ENCODE measurements around the gene C1QTNF1. TPM values are rescaled to one million over a fixed set of nuclear protein-coding genes. Genes with fewer than 3 reads are reported as not detected.

Gene C1QTNF1
- total and polyA plus RNA-seq, 2 donors (not counting 3 experiments of a cell fraction or from before 2014, with no cell fraction given): 2.5 to 4.0 TPM

DNA sequence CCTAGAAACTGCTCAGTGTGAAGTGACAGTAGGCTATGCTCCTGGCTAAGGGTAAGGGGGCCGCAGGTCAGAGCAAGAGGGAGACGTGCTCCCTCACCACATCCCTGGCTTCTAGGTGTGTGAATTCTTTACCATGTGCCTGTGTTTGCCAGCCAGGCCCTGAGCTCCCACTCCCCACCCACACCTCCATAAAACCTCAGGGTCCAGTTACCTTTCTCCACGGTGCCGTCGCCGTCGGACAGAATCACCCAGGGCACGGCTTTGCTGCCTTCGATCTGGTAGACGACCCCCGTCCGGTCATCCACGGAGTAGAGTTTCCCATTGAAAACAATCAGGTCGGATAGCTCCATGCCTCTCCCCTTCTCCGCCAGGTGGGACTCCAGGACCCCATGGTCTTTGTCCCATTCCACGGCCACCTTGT lies 27.2 kb upstream of the C1QTNF1 start:
- TF ChIP-seq JUN (IDR thresholded peaks at IDR 0.05; ENCODE audit: borderline replicate concordance, insufficient read depth, insufficient read length, low read depth) (no peak), GATA2 (IDR thresholded peaks at IDR 0.05; ENCODE audit: insufficient read depth, insufficient read length, low read depth, low read length) (no peak)
- TF ChIP-seq, protein P1, sequence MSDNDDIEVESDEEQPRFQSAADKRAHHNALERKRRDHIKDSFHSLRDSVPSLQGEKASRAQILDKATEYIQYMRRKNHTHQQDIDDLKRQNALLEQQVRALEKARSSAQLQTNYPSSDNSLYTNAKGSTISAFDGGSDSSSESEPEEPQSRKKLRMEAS (IDR thresholded peaks at IDR 0.05; ENCODE audit: insufficient read depth, insufficient read length): no peak
- no peaks in the 10 kb centered on the region for H4K20me1 ChIP-seq (replicated peaks; ENCODE audit: control insufficient read depth, extremely low read depth, insufficient read depth, low read length)
- intact Hi-C loops (cut with micrococcal nuclease): no loop called here
- no peak overlapping the region for H3K9ac ChIP-seq (replicated peaks; ENCODE audit: extremely low read depth, insufficient read depth, low read length)
- H3K4me3 ChIP-seq (replicated peaks in 1 of 3; ENCODE audit: insufficient read depth in 1 of 3, low read depth in 1 of 3, low read length in 3 of 3): no peak overlapping the region
- peaks cover 61% of the 10 kb centered on the region for H3K79me2 ChIP-seq (ENCODE audit: control insufficient read depth, insufficient read depth, low read length)
- no peaks in the 10 kb centered on the region for H3K27me3 ChIP-seq (ENCODE audit: control insufficient read depth in 2 of 2, insufficient read depth in 2 of 2, low read length in 2 of 2)
- H3K4me2 ChIP-seq (ENCODE audit: insufficient read depth, low read length): no peak overlapping the region
- H2AFZ ChIP-seq (ENCODE audit: low read depth, low read length): no peak overlapping the region
- dilution Hi-C loops (cut with MboI; ENCODE audit: extremely low pct_ligation_motif_present, low sequenced_read_pairs): no loop called here
- no peaks in the 10 kb centered on the region for H3K9me3 ChIP-seq (replicated peaks; ENCODE audit: control insufficient read depth, insufficient read depth, low read length)
- H3K27ac ChIP-seq (ENCODE audit: insufficient read depth, low read depth, low read length): no peak overlapping the region
- H3K36me3 ChIP-seq (ENCODE audit: control insufficient read depth in 2 of 2, extremely low read depth in 1 of 2, insufficient read depth in 2 of 2, low read length in 2 of 2): peaks cover 9 to 31% of the 10 kb centered on the region in 2 experiments
- POLR2A ChIA-PET: no interaction called here
- H3K9me1 ChIP-seq (replicated peaks; ENCODE audit: control insufficient read depth, extremely low read depth, insufficient read depth, low read length): no peaks in the 10 kb centered on the region
- no TSS peak for BruUV-seq (replicated peaks)
- CTCF ChIA-PET: interaction anchor here (1.8 kb wide), 2 partner anchors 9 to 10 kb away, joined by 9 to 10 read pairs; no protein-coding TSS in a partner anchor
- no peak for FAIRE-seq
- peaks cover 14% of the 10 kb centered on the region for H3K4me1 ChIP-seq (ENCODE audit: control insufficient read depth, extremely low read depth, insufficient read depth, low read length)
- DNase-seq (ENCODE audit: low read depth, low spot score): no peak

DNA sequence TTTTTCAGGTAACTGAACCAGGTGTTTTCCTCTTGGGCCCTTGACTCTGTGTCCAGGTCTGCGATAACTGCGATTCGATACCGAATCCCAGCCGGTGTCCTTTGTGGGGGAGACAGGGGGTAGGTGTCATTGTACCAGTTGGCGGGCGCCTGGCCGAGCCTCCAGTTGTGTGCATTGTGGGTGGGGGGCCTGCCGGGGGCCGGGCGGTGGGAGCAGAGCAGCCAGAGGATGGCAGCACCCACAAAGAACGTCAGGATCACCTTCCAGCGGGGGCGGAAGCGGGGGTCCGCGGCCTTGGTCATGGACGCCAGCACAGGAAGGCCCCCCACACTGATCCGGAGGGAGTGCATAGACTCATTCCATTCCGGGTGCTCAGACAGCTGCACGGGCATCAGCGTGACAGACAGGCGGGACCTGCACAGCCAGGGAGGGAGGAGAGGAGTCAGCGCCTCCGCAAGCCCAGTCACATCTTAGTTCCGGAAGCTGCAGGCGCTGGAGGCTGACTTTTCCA lies 26.7 kb upstream of the C1QTNF1 start:
- no peak overlapping the region for H3K27ac ChIP-seq (ENCODE audit: insufficient read depth, low read depth, low read length)
- intact Hi-C loops (cut with micrococcal nuclease) (no loop called here), dilution Hi-C loops (cut with MboI; ENCODE audit: extremely low pct_ligation_motif_present, low sequenced_read_pairs) (no loop called here)
- H3K9me1 ChIP-seq (replicated peaks; ENCODE audit: control insufficient read depth, extremely low read depth, insufficient read depth, low read length): no peaks in the 10 kb centered on the region
- ChIA-PET CTCF (no interaction called here), POLR2A (no interaction called here)
- TF ChIP-seq POLR2AphosphoS5 (IDR thresholded peaks at IDR 0.05; ENCODE audit: insufficient read depth, low read depth, low read length) (no peak), JUN (IDR thresholded peaks at IDR 0.05; ENCODE audit: borderline replicate concordance, insufficient read depth, insufficient read length, low read depth) (no peak), POLR2A (IDR thresholded peaks at IDR 0.05; ENCODE audit: low read depth, low read length) (no peak), GATA2 (IDR thresholded peaks at IDR 0.05; ENCODE audit: insufficient read depth, insufficient read length, low read depth, low read length) (no peak), FOS (IDR thresholded peaks at IDR 0.05; ENCODE audit: borderline replicate concordance, insufficient read depth, low read length) (no peak), EZH2 (IDR thresholded peaks at IDR 0.05; ENCODE audit: borderline replicate concordance, low read depth, low read length, severe bottlenecking) (no peak)
- TF ChIP-seq, protein P2, sequence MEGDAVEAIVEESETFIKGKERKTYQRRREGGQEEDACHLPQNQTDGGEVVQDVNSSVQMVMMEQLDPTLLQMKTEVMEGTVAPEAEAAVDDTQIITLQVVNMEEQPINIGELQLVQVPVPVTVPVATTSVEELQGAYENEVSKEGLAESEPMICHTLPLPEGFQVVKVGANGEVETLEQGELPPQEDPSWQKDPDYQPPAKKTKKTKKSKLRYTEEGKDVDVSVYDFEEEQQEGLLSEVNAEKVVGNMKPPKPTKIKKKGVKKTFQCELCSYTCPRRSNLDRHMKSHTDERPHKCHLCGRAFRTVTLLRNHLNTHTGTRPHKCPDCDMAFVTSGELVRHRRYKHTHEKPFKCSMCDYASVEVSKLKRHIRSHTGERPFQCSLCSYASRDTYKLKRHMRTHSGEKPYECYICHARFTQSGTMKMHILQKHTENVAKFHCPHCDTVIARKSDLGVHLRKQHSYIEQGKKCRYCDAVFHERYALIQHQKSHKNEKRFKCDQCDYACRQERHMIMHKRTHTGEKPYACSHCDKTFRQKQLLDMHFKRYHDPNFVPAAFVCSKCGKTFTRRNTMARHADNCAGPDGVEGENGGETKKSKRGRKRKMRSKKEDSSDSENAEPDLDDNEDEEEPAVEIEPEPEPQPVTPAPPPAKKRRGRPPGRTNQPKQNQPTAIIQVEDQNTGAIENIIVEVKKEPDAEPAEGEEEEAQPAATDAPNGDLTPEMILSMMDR (IDR thresholded peaks at IDR 0.05; ENCODE audit: extremely low read depth in 1 of 2, insufficient read depth in 1 of 2, low read depth in 1 of 2, low read length in 2 of 2): no peak
- TF ChIP-seq, protein P1 (IDR thresholded peaks at IDR 0.05; ENCODE audit: insufficient read depth, insufficient read length): no peak
- H3K4me2 ChIP-seq (ENCODE audit: insufficient read depth, low read length): no peak overlapping the region
- BruUV-seq (replicated peaks): no TSS peak
- peaks cover 61% of the 10 kb centered on the region for H3K79me2 ChIP-seq (ENCODE audit: control insufficient read depth, insufficient read depth, low read length)
- no peak overlapping the region for H2AFZ ChIP-seq (ENCODE audit: low read depth, low read length)
- H3K4me1 ChIP-seq (ENCODE audit: control insufficient read depth, extremely low read depth, insufficient read depth, low read length): peaks cover 14% of the 10 kb centered on the region
- H3K27me3 ChIP-seq (ENCODE audit: control insufficient read depth in 2 of 2, insufficient read depth in 2 of 2, low read length in 2 of 2): no peaks in the 10 kb centered on the region
- no peak overlapping the region for H3K4me3 ChIP-seq (replicated peaks in 1 of 3; ENCODE audit: insufficient read depth in 1 of 3, low read depth in 1 of 3, low read length in 3 of 3)
- H3K9ac ChIP-seq (replicated peaks; ENCODE audit: extremely low read depth, insufficient read depth, low read length): no peak overlapping the region
- no peak for FAIRE-seq
- H3K9me3 ChIP-seq (replicated peaks; ENCODE audit: control insufficient read depth, insufficient read depth, low read length): no peaks in the 10 kb centered on the region
- DNase-seq (ENCODE audit: low read depth, low spot score): no peak
- H4K20me1 ChIP-seq (replicated peaks; ENCODE audit: control insufficient read depth, extremely low read depth, insufficient read depth, low read length): no peaks in the 10 kb centered on the region
- H3K36me3 ChIP-seq (ENCODE audit: control insufficient read depth in 2 of 2, extremely low read depth in 1 of 2, insufficient read depth in 2 of 2, low read length in 2 of 2): peaks cover 9 to 32% of the 10 kb centered on the region in 2 experiments
